PC-9 (cell line): ENCODE measurements around the gene TNFSF18. TPM values are rescaled to one million over a fixed set of nuclear protein-coding genes. Genes with fewer than 3 reads are reported as not detected.

ENCODE experiments used
- BruUV-seq: library from RNA; stranded (reverse); fragments of 400-500 nt; replicated peaks from 2 replicates; lab custom pipeline; 2021; lab: Mats Ljungman, UMichigan
- CTCF ChIA-PET: fragments of 300-600 bp; sonication (Branson Sonifier 250); formaldehyde crosslinking; loops from one replicate; lab custom pipeline; 2022; ENCODE audit warnings: antibody characterized with exemption; lab: Charles Lee
- POLR2A ChIA-PET: fragments of 300-600 bp; sonication (Branson Sonifier 250); formaldehyde crosslinking; loops from one replicate; lab custom pipeline; 2022; ENCODE audit warnings: antibody characterized with exemption; ENCODE audit not compliant: unreplicated experiment; lab: Charles Lee
- DNase-seq, 2 experiments: peaks; one replicate each; pipeline versions ENCODE4 v3.0.0 to v3.0.0-alpha.2; 2015 to 2022; ENCODE audit warnings: mixed read lengths in 1 of 2
- H2AFZ ChIP-seq: fragments of 200-600 bp; sonication (generic); 2 replicates; pipeline ENCODE4 v1.8.1; 2017; ENCODE audit warnings: antibody characterized with exemption
- H3F3A ChIP-seq: fragments of 200-600 bp; sonication (generic); 2 replicates; pipeline ENCODE4 v1.8.1; 2017; ENCODE audit warnings: antibody characterized with exemption, mild to moderate bottlenecking, low read depth; ENCODE audit not compliant: insufficient read depth
- H3K27ac ChIP-seq: fragments of 200-600 bp; sonication (generic); 2 replicates; pipeline ENCODE4 v1.6.1; 2016; ENCODE audit warnings: mixed run types
- H3K27me3 ChIP-seq: fragments of 200-600 bp; sonication (generic); 2 replicates; pipeline ENCODE4 v1.6.1; 2016; ENCODE audit warnings: low read depth, mixed run types; ENCODE audit not compliant: insufficient read depth
- H3K36me3 ChIP-seq: fragments of 200-600 bp; sonication (generic); 2 replicates; pipeline ENCODE4 v1.6.1; 2016; ENCODE audit warnings: low read depth, mixed run types
- H3K4me1 ChIP-seq: fragments of 200-600 bp; sonication (generic); replicated peaks from 2 replicates; pipeline ENCODE4 v1.6.1; 2016; ENCODE audit warnings: mixed run types; ENCODE audit not compliant: insufficient read depth
- H3K4me2 ChIP-seq: fragments of 200-600 bp; sonication (generic); 2 replicates; pipeline ENCODE4 v1.6.1; 2017; ENCODE audit warnings: mixed run types
- H3K4me3 ChIP-seq: fragments of 200-600 bp; sonication (generic); 2 replicates; pipeline ENCODE4 v1.6.1; 2016; ENCODE audit warnings: mixed run types
- H3K79me2 ChIP-seq: fragments of 200-600 bp; sonication (generic); 2 replicates; pipeline ENCODE4 v1.6.1; 2017; ENCODE audit warnings: low read depth, mixed run types
- H3K9me2 ChIP-seq: fragments of 200-600 bp; sonication (generic); 2 replicates; pipeline ENCODE4 v1.8.1; 2017; ENCODE audit warnings: mild to moderate bottlenecking; ENCODE audit not compliant: insufficient read depth
- H3K9me3 ChIP-seq: fragments of 200-600 bp; sonication (generic); 2 replicates; pipeline ENCODE4 v1.8.1; 2016; ENCODE audit warnings: low read depth; ENCODE audit not compliant: insufficient read depth
- H4K20me1 ChIP-seq: fragments of 200-600 bp; sonication (generic); 2 replicates; pipeline ENCODE4 v1.8.1; 2017; ENCODE audit not compliant: insufficient read depth
- EZH2 ChIP-seq: fragments of 200-600 bp; sonication (generic); IDR thresholded peaks from 2 replicates; pipeline ENCODE4 v1.8.0; 2017; ENCODE audit warnings: antibody characterized with exemption, low read depth
- intact Hi-C: fragments of 100-400 bp; cut with micrococcal nuclease; formaldehyde crosslinking; loops from one replicate; pipeline ENCODE4 v1.10.0; 2022; ENCODE audit not compliant: unreplicated experiment
- total RNA-seq: library from RNA; stranded (reverse); gene quantifications from 2 replicates; pipeline ENCODE4 v1.2.3, GENCODE V29; 2021
- TF ChIP-seq, protein P1 (sequence below): fragments of 200-600 bp; sonication (generic); conservative IDR thresholded peaks from 2 replicates; pipeline ENCODE4 v1.6.1; 2017; ENCODE audit warnings: mixed run types, antibody characterized with exemption, mild to moderate bottlenecking, moderate library complexity

The TNFSF18 gene
- total RNA-seq, 1 experiment from 2014 or later: 0.81 TPM

- Histone ChIP-seq H3K27ac (no peak overlapping the region), H3K4me1 (no peaks in the 10 kb centered on the region), H3K79me2 (no peaks in the 10 kb centered on the region), H2AFZ (no peak overlapping the region), H3K9me2 (no peaks in the 10 kb centered on the region), H3K36me3 (no peaks in the 10 kb centered on the region), H4K20me1 (no peaks in the 10 kb centered on the region), H3K27me3 (no peaks in the 10 kb centered on the region), H3F3A (no peaks in the 10 kb centered on the region), H3K9me3 (no peaks in the 10 kb centered on the region), H3K4me3 (no peak overlapping the region), H3K4me2 (no peak overlapping the region)
- CTCF ChIA-PET: no interaction called here
- intact Hi-C loops: no loop called here
- POLR2A ChIA-PET: no interaction called here
- no peak for TF ChIP-seq EZH2
- TF ChIP-seq, protein P1, sequence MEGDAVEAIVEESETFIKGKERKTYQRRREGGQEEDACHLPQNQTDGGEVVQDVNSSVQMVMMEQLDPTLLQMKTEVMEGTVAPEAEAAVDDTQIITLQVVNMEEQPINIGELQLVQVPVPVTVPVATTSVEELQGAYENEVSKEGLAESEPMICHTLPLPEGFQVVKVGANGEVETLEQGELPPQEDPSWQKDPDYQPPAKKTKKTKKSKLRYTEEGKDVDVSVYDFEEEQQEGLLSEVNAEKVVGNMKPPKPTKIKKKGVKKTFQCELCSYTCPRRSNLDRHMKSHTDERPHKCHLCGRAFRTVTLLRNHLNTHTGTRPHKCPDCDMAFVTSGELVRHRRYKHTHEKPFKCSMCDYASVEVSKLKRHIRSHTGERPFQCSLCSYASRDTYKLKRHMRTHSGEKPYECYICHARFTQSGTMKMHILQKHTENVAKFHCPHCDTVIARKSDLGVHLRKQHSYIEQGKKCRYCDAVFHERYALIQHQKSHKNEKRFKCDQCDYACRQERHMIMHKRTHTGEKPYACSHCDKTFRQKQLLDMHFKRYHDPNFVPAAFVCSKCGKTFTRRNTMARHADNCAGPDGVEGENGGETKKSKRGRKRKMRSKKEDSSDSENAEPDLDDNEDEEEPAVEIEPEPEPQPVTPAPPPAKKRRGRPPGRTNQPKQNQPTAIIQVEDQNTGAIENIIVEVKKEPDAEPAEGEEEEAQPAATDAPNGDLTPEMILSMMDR: no peak
- DNase-seq: no peak
- no TSS peak for BruUV-seq
Observed at GRCh38 chr1:173016419-173016818, 34.3 kb downstream of the TNFSF18 start.

DNA sequence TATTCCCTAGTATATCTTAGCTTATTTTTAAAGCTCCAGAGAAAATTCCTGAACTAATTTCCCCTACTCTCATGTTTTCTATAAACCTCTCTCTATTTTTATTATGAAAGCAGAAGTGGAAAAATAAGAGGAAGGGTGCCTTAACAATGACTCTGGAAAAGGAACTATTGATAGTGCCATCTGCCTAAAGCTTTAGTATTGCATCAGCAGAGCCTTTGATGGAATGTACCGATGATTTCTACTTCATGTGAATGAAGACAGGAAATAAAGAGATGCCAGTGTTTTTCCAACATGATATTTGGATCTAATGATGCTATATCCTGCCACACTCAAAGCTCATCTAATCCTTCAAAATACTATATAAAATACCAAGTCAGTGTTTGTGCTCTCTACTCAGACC, 35.1 kb downstream of the TNFSF18 start:
- intact Hi-C loops: no loop called here
- TF ChIP-seq, protein P1: no peak
- no peak for TF ChIP-seq EZH2
- no peak overlapping the region for H3K27ac ChIP-seq
- no peak overlapping the region for H3K4me3 ChIP-seq
- no peaks in the 10 kb centered on the region for H4K20me1 ChIP-seq
- H3K4me1 ChIP-seq: no peaks in the 10 kb centered on the region
- H3F3A ChIP-seq: no peaks in the 10 kb centered on the region
- POLR2A ChIA-PET: no interaction called here
- DNase-seq: no peak
- no peaks in the 10 kb centered on the region for H3K79me2 ChIP-seq
- H3K9me2 ChIP-seq: no peaks in the 10 kb centered on the region
- H3K36me3 ChIP-seq: no peaks in the 10 kb centered on the region
- CTCF ChIA-PET: interaction anchor here (0.6 kb wide), 1 partner anchor 22 kb away, joined by 5 read pairs; no protein-coding TSS in a partner anchor
- no peaks in the 10 kb centered on the region for H3K27me3 ChIP-seq
- no peaks in the 10 kb centered on the region for H3K9me3 ChIP-seq
- no peak overlapping the region for H2AFZ ChIP-seq
- BruUV-seq: no TSS peak
- H3K4me2 ChIP-seq: no peak overlapping the region

DNA sequence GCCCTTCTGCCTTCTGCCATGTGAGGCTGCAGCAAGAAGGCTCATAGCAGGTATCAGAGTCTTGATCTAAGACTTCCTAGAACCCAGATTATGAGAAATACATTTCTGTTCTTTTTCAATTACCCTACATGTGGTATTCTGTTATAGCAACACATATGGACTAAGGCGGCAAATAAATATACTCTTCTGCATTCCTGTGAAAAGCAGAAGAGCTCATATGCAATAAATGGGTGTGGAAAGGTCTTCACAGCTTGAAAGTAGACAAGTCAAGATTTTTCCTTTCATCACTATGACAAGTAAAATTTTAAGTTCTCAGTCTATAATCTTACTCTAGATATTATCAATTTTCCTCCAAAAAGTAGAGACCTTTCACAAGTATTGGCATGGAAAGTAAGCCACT, 36.6 kb downstream of the TNFSF18 start:
- no peaks in the 10 kb centered on the region for H4K20me1 ChIP-seq
- intact Hi-C loops: no loop called here
- H3K4me2 ChIP-seq: no peak overlapping the region
- no peak overlapping the region for H3K4me3 ChIP-seq
- no peaks in the 10 kb centered on the region for H3K9me2 ChIP-seq
- no peaks in the 10 kb centered on the region for H3K79me2 ChIP-seq
- H3K4me1 ChIP-seq: no peaks in the 10 kb centered on the region
- no peaks in the 10 kb centered on the region for H3K36me3 ChIP-seq
- TF ChIP-seq EZH2: no peak
- TF ChIP-seq, protein P1: no peak
- ChIA-PET POLR2A (no interaction called here), CTCF (no interaction called here)
- no peak overlapping the region for H2AFZ ChIP-seq
- H3F3A ChIP-seq: no peaks in the 10 kb centered on the region
- no peak for DNase-seq
- no TSS peak for BruUV-seq
- no peaks in the 10 kb centered on the region for H3K9me3 ChIP-seq
- H3K27ac ChIP-seq: no peak overlapping the region
- no peaks in the 10 kb centered on the region for H3K27me3 ChIP-seq
